IMR-90 (cell line): ENCODE data around the gene BAD.

Source experiments
- CEBPB ChIP-seq: IDR thresholded peaks from 2 replicates; pipeline ENCODE4 v1.6.1; 2012; ENCODE audit warnings: low read depth, low read length, improper control_type of control experiment
- CHD1 ChIP-seq: IDR thresholded peaks from 2 replicates; pipeline ENCODE4 v1.6.1; 2012; ENCODE audit warnings: low read depth, low read length, improper control_type of control experiment
- CTCF ChIP-seq: conservative IDR thresholded peaks from 2 replicates; pipeline ENCODE4 v1.5.1; 2012; ENCODE audit warnings: mild to moderate bottlenecking, low read depth, low read length, improper control_type of control experiment
- ELK1 ChIP-seq: fragments of 150-350 bp; IDR thresholded peaks from 2 replicates; pipeline ENCODE4 v1.6.1; 2016; ENCODE audit warnings: low read depth, mild to moderate bottlenecking, low read length, moderate library complexity, borderline replicate concordance
- POLR2A ChIP-seq: IDR thresholded peaks from 2 replicates; pipeline ENCODE4 v1.6.1; 2012; ENCODE audit warnings: mild to moderate bottlenecking, low read depth, low read length
- RFX5 ChIP-seq: IDR thresholded peaks from 2 replicates; pipeline ENCODE4 v1.8.0; 2012; ENCODE audit warnings: low read depth, mild to moderate bottlenecking, low read length, moderate library complexity

- TF ChIP-seq CTCF (no peak), RFX5 (no peak), ELK1 (no peak), CHD1 (no peak), CEBPB (no peak), POLR2A (no peak)
Measured at GRCh38 chr11:64232182-64232966, 52.1 kb downstream of the BAD start.
